Measurements from ENCODE around the gene FAF1. TPM values are rescaled to one million over a fixed set of nuclear protein-coding genes. Genes with fewer than 3 reads are reported as not detected.
"Not testable (repeated sequence)": the region's sequence is repeated elsewhere in the genome, so short reads cannot be mapped to it uniquely, and the experiment has no call there.

FAF1 gene
- total RNA-seq, 1 donor from 2014 or later = 46.4 TPM

DNA sequence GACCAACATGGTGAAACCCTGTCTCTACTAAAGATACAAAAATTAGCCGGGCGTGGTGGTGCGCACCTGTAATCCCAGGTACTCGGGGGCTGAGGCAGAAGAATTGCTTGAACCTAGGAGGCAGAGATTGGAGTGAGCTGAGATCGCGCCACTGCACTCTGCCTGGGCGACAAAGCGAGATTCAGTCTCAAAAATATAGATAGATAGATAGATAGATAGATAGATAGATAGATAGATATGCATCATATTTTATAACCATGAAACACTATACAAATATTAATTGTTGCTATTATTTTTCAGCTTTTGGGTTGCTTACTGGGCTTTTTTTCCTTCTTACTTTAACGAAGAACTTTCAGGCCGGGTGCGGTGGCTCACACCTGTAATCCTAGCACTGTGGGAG is 4.8 kb upstream of the FAF1 start:
- H3K27ac ChIP-seq = no peak overlapping the region
- DNase-seq (no peak), ATAC-seq (no peak)
- no peak overlapping the region for H3K4me3 ChIP-seq
- intact Hi-C loops (cut with DNase I) = no loop called here
- H3K9me3 ChIP-seq = no peaks in the 10 kb centered on the region
- H3K4me1 ChIP-seq = peaks cover 8% of the 10 kb centered on the region
- no peaks in the 10 kb centered on the region for H3K27me3 ChIP-seq
- H3K36me3 ChIP-seq = no peaks in the 10 kb centered on the region
- TF ChIP-seq, protein P1, sequence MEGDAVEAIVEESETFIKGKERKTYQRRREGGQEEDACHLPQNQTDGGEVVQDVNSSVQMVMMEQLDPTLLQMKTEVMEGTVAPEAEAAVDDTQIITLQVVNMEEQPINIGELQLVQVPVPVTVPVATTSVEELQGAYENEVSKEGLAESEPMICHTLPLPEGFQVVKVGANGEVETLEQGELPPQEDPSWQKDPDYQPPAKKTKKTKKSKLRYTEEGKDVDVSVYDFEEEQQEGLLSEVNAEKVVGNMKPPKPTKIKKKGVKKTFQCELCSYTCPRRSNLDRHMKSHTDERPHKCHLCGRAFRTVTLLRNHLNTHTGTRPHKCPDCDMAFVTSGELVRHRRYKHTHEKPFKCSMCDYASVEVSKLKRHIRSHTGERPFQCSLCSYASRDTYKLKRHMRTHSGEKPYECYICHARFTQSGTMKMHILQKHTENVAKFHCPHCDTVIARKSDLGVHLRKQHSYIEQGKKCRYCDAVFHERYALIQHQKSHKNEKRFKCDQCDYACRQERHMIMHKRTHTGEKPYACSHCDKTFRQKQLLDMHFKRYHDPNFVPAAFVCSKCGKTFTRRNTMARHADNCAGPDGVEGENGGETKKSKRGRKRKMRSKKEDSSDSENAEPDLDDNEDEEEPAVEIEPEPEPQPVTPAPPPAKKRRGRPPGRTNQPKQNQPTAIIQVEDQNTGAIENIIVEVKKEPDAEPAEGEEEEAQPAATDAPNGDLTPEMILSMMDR (IDR thresholded peaks at IDR 0.05) = no peak

DNA sequence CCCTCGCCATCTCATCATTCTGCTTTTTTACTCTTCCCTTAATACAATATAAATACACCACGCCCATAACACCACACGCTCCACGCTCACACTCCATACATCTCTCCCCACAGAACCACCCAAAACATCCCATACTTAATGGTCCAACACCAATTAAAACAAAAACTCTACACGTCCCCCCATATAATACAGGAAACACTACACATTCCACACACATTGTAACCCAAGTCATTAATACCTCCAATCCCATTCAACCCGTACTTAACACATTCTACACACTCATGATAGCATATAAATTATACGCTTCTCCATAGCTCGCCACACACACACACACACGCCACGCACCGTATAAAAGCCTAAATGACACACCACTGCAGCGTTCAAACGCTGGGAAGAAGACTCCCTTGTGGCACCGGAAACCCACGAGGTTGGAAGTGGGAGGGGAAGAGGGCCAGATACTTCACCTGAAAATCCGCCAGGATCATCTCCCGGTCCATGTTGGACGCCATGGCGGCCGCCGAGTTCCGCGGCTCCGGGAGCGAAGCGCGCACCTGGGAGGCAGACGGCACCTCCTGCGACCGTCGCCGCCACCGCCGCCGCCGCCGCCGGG is 659 bp downstream of the FAF1 start:
- DNase-seq (no peak), ATAC-seq (peak; percentile 2)
- TF ChIP-seq, protein P1 (IDR thresholded peaks at IDR 0.05) = no peak
- Histone ChIP-seq H3K4me1 (peaks cover 20% of the 10 kb centered on the region), H3K36me3 (no peaks in the 10 kb centered on the region), H3K27me3 (no peaks in the 10 kb centered on the region), H3K27ac (peak overlapping the region; percentile 81), H3K9me3 (no peaks in the 10 kb centered on the region), H3K4me3 (peak overlapping the region; percentile 77)
- intact Hi-C loops (cut with DNase I) = no loop called here

DNA sequence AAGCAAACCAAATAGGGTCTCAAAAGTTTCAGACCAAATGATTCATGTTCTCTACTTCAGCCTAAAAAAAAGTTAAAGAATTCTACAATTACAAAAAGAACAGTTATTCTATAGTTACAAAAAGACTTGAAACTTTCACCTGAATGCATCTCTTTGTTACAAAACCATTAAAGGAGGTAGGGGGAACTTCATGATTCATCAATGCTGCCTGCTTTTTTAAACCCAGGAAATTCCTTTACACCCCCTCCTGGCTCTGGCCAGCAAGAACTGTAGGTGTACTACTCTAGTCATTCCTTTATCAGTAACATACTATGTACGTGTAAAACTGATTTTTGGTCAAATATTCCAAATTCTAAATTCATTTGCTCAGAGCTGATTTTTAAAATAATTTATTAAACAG is 5.0 kb downstream of the FAF1 start:
- no peaks in the 10 kb centered on the region for H3K27me3 ChIP-seq
- ATAC-seq = no peak
- intact Hi-C loops (cut with DNase I) = no loop called here
- no peaks in the 10 kb centered on the region for H3K9me3 ChIP-seq
- TF ChIP-seq, protein P1 (IDR thresholded peaks at IDR 0.05) = no peak
- peaks cover 18% of the 10 kb centered on the region for H3K4me1 ChIP-seq
- no peak for DNase-seq
- no peak overlapping the region for H3K27ac ChIP-seq
- no peak overlapping the region for H3K4me3 ChIP-seq
- no peaks in the 10 kb centered on the region for H3K36me3 ChIP-seq

DNA sequence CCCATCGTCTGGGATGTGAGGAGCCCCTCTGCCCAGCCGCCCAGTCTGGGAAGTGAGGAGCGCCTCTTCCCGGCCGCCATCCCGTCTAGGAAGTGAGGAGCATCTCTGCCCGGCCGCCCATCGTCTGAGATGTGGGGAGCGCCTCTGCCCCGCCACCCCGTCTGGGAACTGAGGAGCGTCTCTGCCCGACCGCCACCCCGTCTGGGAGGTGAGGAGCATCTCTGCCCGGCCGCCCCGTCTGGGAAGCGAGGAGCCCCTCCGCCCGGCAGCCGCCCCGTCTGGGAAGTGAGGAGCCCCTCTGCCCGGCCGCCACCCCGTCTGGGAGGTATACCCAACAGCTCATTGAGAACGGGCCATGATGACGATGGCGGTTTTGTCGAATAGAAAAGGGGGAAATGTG is 7.5 kb downstream of the FAF1 start:
- H3K4me3 ChIP-seq; H3K36me3 ChIP-seq; H3K27me3 ChIP-seq; DNase-seq; H3K27ac ChIP-seq; intact Hi-C loops (cut with DNase I); ATAC-seq; H3K9me3 ChIP-seq: not testable (repeated sequence)
- H3K4me1 ChIP-seq = peaks cover 11% of the 10 kb centered on the region

DNA sequence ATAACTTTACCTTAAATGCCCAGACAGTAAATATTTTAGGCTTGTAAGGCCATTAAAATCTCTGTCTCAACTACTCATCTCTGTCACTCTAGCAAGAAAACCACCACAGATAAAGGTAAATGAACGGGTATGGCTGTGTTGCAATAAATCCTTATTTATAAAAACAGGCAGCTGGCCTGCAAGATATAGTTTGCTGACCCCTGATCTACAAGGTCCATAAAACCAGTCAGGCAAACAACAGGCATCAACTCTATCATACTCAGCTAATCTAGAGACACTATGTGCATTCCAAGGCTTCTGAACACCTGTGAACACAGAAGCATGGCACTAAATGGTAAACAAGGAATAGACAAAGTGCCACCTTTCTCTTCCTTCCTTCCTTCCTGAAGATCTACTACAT is 9.7 kb downstream of the FAF1 start:
- Histone ChIP-seq H3K27ac (no peak overlapping the region), H3K4me3 (no peak overlapping the region), H3K9me3 (no peaks in the 10 kb centered on the region), H3K4me1 (peaks cover 11% of the 10 kb centered on the region), H3K36me3 (no peaks in the 10 kb centered on the region), H3K27me3 (no peaks in the 10 kb centered on the region)
- DNase-seq (no peak), ATAC-seq (no peak)
- intact Hi-C loops (cut with DNase I) = no loop called here
- TF ChIP-seq, protein P1 (IDR thresholded peaks at IDR 0.05) = no peak

DNA sequence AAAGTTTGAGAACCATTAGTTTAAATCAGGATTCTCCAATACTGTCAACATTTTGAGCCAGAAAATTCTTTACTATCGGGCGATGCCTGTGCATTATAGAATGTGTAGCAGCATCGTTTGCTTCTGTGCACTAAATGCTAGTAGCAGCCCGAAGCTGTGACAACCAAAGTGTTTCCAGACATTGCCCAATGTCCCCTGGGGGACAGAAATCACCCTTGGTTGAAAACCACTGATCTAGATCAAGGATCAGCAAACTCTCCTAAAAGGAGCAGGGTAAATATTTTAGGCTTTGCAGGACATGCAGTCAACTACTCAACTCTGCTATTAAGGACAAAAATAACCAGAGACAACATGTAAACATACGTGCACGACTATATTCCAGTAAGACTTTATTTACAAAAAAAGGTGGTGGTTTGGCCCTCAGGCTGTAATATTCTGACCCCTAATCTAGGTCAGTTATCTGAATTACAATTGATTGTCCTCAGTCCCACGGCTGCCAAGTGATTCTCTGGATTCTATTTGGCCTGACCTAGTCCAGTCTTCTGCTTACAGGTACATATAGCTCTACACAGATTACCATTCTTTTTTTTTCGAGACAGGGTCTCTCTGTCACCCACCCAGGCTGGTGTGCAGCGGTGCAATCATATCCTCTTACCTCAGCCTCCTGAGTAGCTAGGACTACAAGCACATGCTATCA is 10.6 kb downstream of the FAF1 start:
- no peaks in the 10 kb centered on the region for H3K9me3 ChIP-seq
- TF ChIP-seq, protein P1 (IDR thresholded peaks at IDR 0.05) = no peak
- ATAC-seq = no peak
- no peaks in the 10 kb centered on the region for H3K27me3 ChIP-seq
- no peak overlapping the region for H3K4me3 ChIP-seq
- H3K27ac ChIP-seq = no peak overlapping the region
- peaks cover 11% of the 10 kb centered on the region for H3K4me1 ChIP-seq
- intact Hi-C loops (cut with DNase I) = no loop called here
- no peaks in the 10 kb centered on the region for H3K36me3 ChIP-seq
- DNase-seq = no peak
